ENCODE measurements around the gene FBN2. TPM values are rescaled to one million over a fixed set of nuclear protein-coding genes. Genes with fewer than 3 reads are reported as not detected.

Gene FBN2
- total RNA-seq, 3 donors from 2014 or later (not counting 1 experiment from before 2014, with no cell fraction given) = 0.31 to 0.70 (median 0.58) TPM

DNA sequence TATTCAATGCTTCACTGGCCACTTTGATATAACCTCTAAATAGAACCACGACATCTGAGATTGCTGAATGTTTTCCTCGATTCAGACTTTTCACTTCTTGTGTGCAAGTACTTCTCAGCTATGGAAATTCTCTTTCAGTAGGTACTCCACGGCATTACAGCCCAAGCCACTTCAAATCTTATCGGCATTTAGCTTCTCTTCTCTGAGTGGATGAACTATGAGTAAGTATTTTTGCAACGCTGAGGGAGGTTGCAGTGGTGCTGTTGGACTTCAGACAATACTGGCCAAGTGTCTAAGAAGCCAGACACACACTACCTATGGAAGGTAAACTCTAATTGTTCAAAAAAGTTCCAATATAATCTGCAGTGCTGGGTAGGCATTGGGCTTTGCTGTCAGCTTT, 60.1 kb downstream of the FBN2 start:
- Histone ChIP-seq H3K27ac (ENCODE audit: low read length) (no peak overlapping the region), H3K4me3 (ENCODE audit: low read length) (no peak overlapping the region), H3K27me3 (ENCODE audit: control insufficient read depth, insufficient read depth, low read length) (no peaks in the 10 kb centered on the region), H3K36me3 (ENCODE audit: control insufficient read depth, insufficient read depth, low read length) (no peaks in the 10 kb centered on the region), H3K4me1 (ENCODE audit: control insufficient read depth, insufficient read depth, low read length) (no peaks in the 10 kb centered on the region), H3K9me3 (ENCODE audit: control insufficient read depth, insufficient read depth, low read length) (no peaks in the 10 kb centered on the region)
- DNase-seq (no peak), ATAC-seq (no peak)
- WGBS (ENCODE audit: insufficient coverage) = 81% methylated on average over 5 of the region's 5 CpGs
- H3K36me3 Mint-ChIP-seq = no peaks in the 10 kb centered on the region
- intact Hi-C loops (cut with micrococcal nuclease) = no loop called here
- peaks cover 2 to 9% of the 10 kb centered on the region in 2 donors for H3K9me3 Mint-ChIP-seq
- TF ChIP-seq, protein P1, sequence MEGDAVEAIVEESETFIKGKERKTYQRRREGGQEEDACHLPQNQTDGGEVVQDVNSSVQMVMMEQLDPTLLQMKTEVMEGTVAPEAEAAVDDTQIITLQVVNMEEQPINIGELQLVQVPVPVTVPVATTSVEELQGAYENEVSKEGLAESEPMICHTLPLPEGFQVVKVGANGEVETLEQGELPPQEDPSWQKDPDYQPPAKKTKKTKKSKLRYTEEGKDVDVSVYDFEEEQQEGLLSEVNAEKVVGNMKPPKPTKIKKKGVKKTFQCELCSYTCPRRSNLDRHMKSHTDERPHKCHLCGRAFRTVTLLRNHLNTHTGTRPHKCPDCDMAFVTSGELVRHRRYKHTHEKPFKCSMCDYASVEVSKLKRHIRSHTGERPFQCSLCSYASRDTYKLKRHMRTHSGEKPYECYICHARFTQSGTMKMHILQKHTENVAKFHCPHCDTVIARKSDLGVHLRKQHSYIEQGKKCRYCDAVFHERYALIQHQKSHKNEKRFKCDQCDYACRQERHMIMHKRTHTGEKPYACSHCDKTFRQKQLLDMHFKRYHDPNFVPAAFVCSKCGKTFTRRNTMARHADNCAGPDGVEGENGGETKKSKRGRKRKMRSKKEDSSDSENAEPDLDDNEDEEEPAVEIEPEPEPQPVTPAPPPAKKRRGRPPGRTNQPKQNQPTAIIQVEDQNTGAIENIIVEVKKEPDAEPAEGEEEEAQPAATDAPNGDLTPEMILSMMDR (IDR thresholded peaks at IDR 0.05) = no peak
- H3K4me1 Mint-ChIP-seq = no peaks in the 10 kb centered on the region
- H3K27ac Mint-ChIP-seq = no peak overlapping the region
- no peaks in the 10 kb centered on the region for H3K27me3 Mint-ChIP-seq (ENCODE audit: low read depth in 2 of 2)
- no peak overlapping the region for H3K4me3 Mint-ChIP-seq

DNA sequence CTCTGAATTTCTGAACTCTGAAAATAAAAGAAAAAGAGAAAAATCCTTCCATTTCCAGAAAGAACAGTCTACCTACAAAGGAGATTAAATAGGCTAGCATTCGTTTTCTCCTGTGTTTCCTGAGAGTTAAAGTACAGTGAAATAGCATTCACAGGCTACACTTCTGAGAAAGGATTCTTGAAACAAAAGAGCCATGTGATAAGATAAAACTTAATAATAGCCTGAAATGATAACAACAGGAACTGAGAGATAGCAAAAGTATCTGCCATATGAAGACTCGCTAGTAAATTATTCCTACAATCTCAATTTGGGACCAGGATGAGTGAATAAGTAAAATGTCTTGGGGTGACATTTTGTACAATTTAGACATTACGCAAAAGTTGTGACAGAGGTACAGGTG, 62.4 kb downstream of the FBN2 start:
- no peak overlapping the region for H3K4me3 Mint-ChIP-seq
- H3K27ac Mint-ChIP-seq = no peak overlapping the region
- H3K36me3 Mint-ChIP-seq = no peaks in the 10 kb centered on the region
- Histone ChIP-seq H3K36me3 (ENCODE audit: control insufficient read depth, insufficient read depth, low read length) (no peaks in the 10 kb centered on the region), H3K4me3 (ENCODE audit: low read length) (no peak overlapping the region), H3K9me3 (ENCODE audit: control insufficient read depth, insufficient read depth, low read length) (no peaks in the 10 kb centered on the region), H3K4me1 (ENCODE audit: control insufficient read depth, insufficient read depth, low read length) (no peaks in the 10 kb centered on the region), H3K27me3 (ENCODE audit: control insufficient read depth, insufficient read depth, low read length) (no peaks in the 10 kb centered on the region), H3K27ac (ENCODE audit: low read length) (no peak overlapping the region)
- no peaks in the 10 kb centered on the region for H3K4me1 Mint-ChIP-seq
- no peaks in the 10 kb centered on the region for H3K27me3 Mint-ChIP-seq (ENCODE audit: low read depth in 2 of 2)
- peaks cover 2 to 9% of the 10 kb centered on the region in 2 donors for H3K9me3 Mint-ChIP-seq
- WGBS (ENCODE audit: insufficient coverage) = 90% methylated on average over 2 of the region's 3 CpGs
- no peak for ATAC-seq
- TF ChIP-seq, protein P1 (IDR thresholded peaks at IDR 0.05) = no peak
- no peak for DNase-seq
- intact Hi-C loops (cut with micrococcal nuclease) = no loop called here

DNA sequence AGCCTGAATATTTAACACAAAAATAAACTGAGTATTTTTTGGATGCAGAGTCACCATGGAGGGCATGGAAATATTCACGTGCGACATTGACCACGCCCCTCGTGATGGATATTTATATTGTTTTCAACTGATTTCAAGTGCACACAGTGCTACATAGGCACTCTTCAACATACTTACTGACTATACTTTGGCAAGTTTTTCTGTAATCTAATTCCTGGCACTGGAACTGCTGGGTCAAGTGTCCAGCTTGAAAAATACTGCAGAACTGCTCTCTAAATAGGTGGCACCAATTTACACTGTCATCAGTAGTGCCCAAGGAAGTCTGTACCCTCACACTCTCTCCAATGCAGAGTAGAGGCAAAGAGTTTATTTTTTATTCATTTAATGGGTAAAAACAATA, 65.1 kb downstream of the FBN2 start:
- no peak for ATAC-seq
- H3K27ac ChIP-seq (ENCODE audit: low read length) = no peak overlapping the region
- no peaks in the 10 kb centered on the region for H3K4me1 ChIP-seq (ENCODE audit: control insufficient read depth, insufficient read depth, low read length)
- no peaks in the 10 kb centered on the region for H3K4me1 Mint-ChIP-seq
- 95% methylated on average over 4 of the region's 4 CpGs for WGBS (ENCODE audit: insufficient coverage)
- no peaks in the 10 kb centered on the region for H3K27me3 ChIP-seq (ENCODE audit: control insufficient read depth, insufficient read depth, low read length)
- no peaks in the 10 kb centered on the region for H3K36me3 ChIP-seq (ENCODE audit: control insufficient read depth, insufficient read depth, low read length)
- H3K4me3 ChIP-seq (ENCODE audit: low read length) = no peak overlapping the region
- H3K27me3 Mint-ChIP-seq (ENCODE audit: low read depth in 2 of 2) = no peaks in the 10 kb centered on the region
- no peaks in the 10 kb centered on the region for H3K9me3 ChIP-seq (ENCODE audit: control insufficient read depth, insufficient read depth, low read length)
- intact Hi-C loops (cut with micrococcal nuclease) = no loop called here
- DNase-seq = no peak
- no peaks in the 10 kb centered on the region for H3K36me3 Mint-ChIP-seq
- no peak overlapping the region for H3K4me3 Mint-ChIP-seq
- H3K9me3 Mint-ChIP-seq = peaks cover 12 to 19% of the 10 kb centered on the region in 2 donors
- no peak overlapping the region for H3K27ac Mint-ChIP-seq
- TF ChIP-seq, protein P1 (IDR thresholded peaks at IDR 0.05) = no peak

DNA sequence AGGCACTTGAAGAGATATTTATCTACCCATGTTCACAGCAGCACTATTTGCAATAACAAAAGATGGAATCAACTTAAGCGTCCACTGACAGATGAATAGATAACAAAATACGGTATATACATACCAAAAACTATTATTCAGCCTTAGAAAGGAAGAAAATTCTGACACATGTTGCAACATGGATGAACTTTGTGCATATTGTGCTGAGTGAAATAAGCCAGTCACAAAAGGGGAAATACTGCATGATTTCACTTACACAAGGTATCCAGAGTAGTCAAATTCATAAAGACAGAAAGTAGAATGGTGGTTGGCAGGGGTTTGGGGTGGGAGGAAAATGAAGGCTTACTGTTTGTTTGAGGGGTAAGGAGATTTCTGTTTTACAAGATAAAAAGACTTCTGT, 66.0 kb downstream of the FBN2 start:
- no peak for ATAC-seq
- H3K4me3 Mint-ChIP-seq = no peak overlapping the region
- H3K36me3 ChIP-seq (ENCODE audit: control insufficient read depth, insufficient read depth, low read length) = no peaks in the 10 kb centered on the region

More for the DNA sequence above, 66.0 kb downstream of the FBN2 start:
- TF ChIP-seq, protein P1 (IDR thresholded peaks at IDR 0.05) = no peak
- intact Hi-C loops (cut with micrococcal nuclease) = no loop called here
- Histone ChIP-seq H3K4me1 (ENCODE audit: control insufficient read depth, insufficient read depth, low read length) (no peaks in the 10 kb centered on the region), H3K27ac (ENCODE audit: low read length) (no peak overlapping the region), H3K27me3 (ENCODE audit: control insufficient read depth, insufficient read depth, low read length) (no peaks in the 10 kb centered on the region), H3K4me3 (ENCODE audit: low read length) (no peak overlapping the region), H3K9me3 (ENCODE audit: control insufficient read depth, insufficient read depth, low read length) (no peaks in the 10 kb centered on the region)
- no peak overlapping the region for H3K27ac Mint-ChIP-seq
- H3K36me3 Mint-ChIP-seq = no peaks in the 10 kb centered on the region
- H3K27me3 Mint-ChIP-seq (ENCODE audit: low read depth in 2 of 2) = no peaks in the 10 kb centered on the region
- H3K9me3 Mint-ChIP-seq = peaks cover 12 to 17% of the 10 kb centered on the region in 2 donors
- no peak for DNase-seq
- no peaks in the 10 kb centered on the region for H3K4me1 Mint-ChIP-seq
- no CpG with 5 or more reads among the region's 2 CpGs for WGBS (ENCODE audit: insufficient coverage)
